Neuronal stem cell (in vitro differentiated cells): ENCODE results near the gene PTGES2.

Experiments used
- DNase-seq: peaks from one replicate; pipeline ENCODE4 v3.0.0-alpha.2; 2013; ENCODE audit warnings: low spot score
- H2AFZ ChIP-seq: one replicate; pipeline ENCODE4 v1.6.1; 2013; ENCODE audit warnings: mild to moderate bottlenecking, low read length, inconsistent platforms
- H2AK5ac ChIP-seq: 2 replicates; pipeline ENCODE4 v1.6.1; 2013; ENCODE audit warnings: low read depth, mild to moderate bottlenecking, inconsistent platforms, low read length, moderate library complexity, mixed read lengths
- H2BK120ac ChIP-seq: 2 replicates; pipeline ENCODE4 v1.6.1; 2013; ENCODE audit warnings: low read depth, mild to moderate bottlenecking, inconsistent platforms, low read length, moderate library complexity, mixed read lengths
- H2BK12ac ChIP-seq: one replicate; pipeline ENCODE4 v1.6.1; 2013; ENCODE audit warnings: low read length, inconsistent platforms
- H2BK15ac ChIP-seq: 2 replicates; pipeline ENCODE4 v1.6.1; 2013; ENCODE audit warnings: mild to moderate bottlenecking, low read length, inconsistent platforms, mixed read lengths
- H2BK5ac ChIP-seq: one replicate; pipeline ENCODE4 v1.6.1; 2013; ENCODE audit warnings: inconsistent platforms, mild to moderate bottlenecking, low read length, moderate library complexity
- H3K14ac ChIP-seq: one replicate; pipeline ENCODE4 v1.6.1; 2013; ENCODE audit warnings: low read length, inconsistent platforms
- H3K18ac ChIP-seq: 2 replicates; pipeline ENCODE4 v1.6.1; 2013; ENCODE audit warnings: low read length, inconsistent platforms
- H3K23ac ChIP-seq: 2 replicates; pipeline ENCODE4 v1.6.1; 2013; ENCODE audit warnings: low read depth, mild to moderate bottlenecking, mixed read lengths, low read length, inconsistent platforms; ENCODE audit not compliant: poor library complexity
- H3K27ac ChIP-seq: replicated peaks from 3 replicates; pipeline ENCODE4 v1.5.1; 2013; ENCODE audit warnings: low read length, inconsistent platforms
- H3K27me3 ChIP-seq, 3 experiments: 2 replicates each; pipeline ENCODE4 v1.6.1; 2013; ENCODE audit warnings: low read length in 3 of 3, mild to moderate bottlenecking in 2 of 3, inconsistent platforms in 1 of 3, low read depth in 1 of 3, mixed read lengths in 1 of 3, moderate library complexity in 1 of 3; ENCODE audit not compliant: control insufficient read depth in 3 of 3, insufficient read depth in 3 of 3
- H3K36me3 ChIP-seq, 2 donors: replicated peaks in 1 of 2; 2 replicates each; pipeline ENCODE4 v1.6.1; 2013; ENCODE audit warnings: low read length in 2 of 2; ENCODE audit not compliant: control insufficient read depth in 2 of 2, insufficient read depth in 2 of 2
- H3K4ac ChIP-seq: 2 replicates; pipeline ENCODE4 v1.6.1; 2013; ENCODE audit warnings: inconsistent platforms, mild to moderate bottlenecking, low read length, moderate library complexity
- H3K4me1 ChIP-seq, 2 donors: 1 replicate in 1 of 2; 2 replicates in 1 of 2; pipeline ENCODE4 v1.6.1; 2013; ENCODE audit warnings: low read length in 2 of 2, low read depth in 1 of 2; ENCODE audit not compliant: control insufficient read depth in 2 of 2, insufficient read depth in 1 of 2
- H3K4me2 ChIP-seq: one replicate; pipeline ENCODE4 v1.6.1; 2013; ENCODE audit warnings: mild to moderate bottlenecking, low read length, inconsistent platforms; ENCODE audit not compliant: insufficient read depth, poor library complexity, severe bottlenecking
- H3K4me3 ChIP-seq, 2 donors: 2 replicates each; pipeline ENCODE4 v1.5.1; 2013; ENCODE audit warnings: low read length in 2 of 2, mild to moderate bottlenecking in 2 of 2, inconsistent platforms in 1 of 2, moderate library complexity in 1 of 2
- H3K79me1 ChIP-seq: one replicate; pipeline ENCODE4 v1.6.1; 2013; ENCODE audit warnings: low read depth, mild to moderate bottlenecking, inconsistent platforms, low read length, moderate library complexity
- H3K9ac ChIP-seq: one replicate; pipeline ENCODE4 v1.6.1; 2013; ENCODE audit warnings: mild to moderate bottlenecking, low read depth, low read length, inconsistent platforms; ENCODE audit not compliant: poor library complexity
- H3K9me3 ChIP-seq, 2 donors: replicated peaks in 1 of 2; 2 replicates each; pipeline versions ENCODE3 to v1.6.1; 2013; ENCODE audit warnings: low read length in 2 of 2, mild to moderate bottlenecking in 2 of 2, inconsistent platforms in 1 of 2, low read depth in 1 of 2, mixed read lengths in 1 of 2, moderate library complexity in 1 of 2; ENCODE audit not compliant: control insufficient read depth in 2 of 2, insufficient read depth in 1 of 2
- H4K8ac ChIP-seq: one replicate; pipeline ENCODE4 v1.6.1; 2013; ENCODE audit warnings: low read depth, mild to moderate bottlenecking, inconsistent platforms, low read length, moderate library complexity
- H4K91ac ChIP-seq: one replicate; pipeline ENCODE4 v1.6.1; 2013; ENCODE audit warnings: low read length, low read depth, mild to moderate bottlenecking, inconsistent platforms; ENCODE audit not compliant: poor library complexity
- WGBS, 2 donors: extraction: QIAGEN DNeasy Blood & Tissue Kit; methylation state at CpG; one replicate each; pipeline ENCODE4 v1.1.7; 2013; ENCODE audit warnings: missing lambda C conversion rate in 2 of 2, mixed read lengths in 1 of 2; ENCODE audit not compliant: insufficient read length in 2 of 2, insufficient replicate concordance in 1 of 2; ENCODE audit errors: extremely low coverage in 2 of 2; 5-methylcytosine and 5-hydroxymethylcytosine counted together

PTGES2 gene

DNA sequence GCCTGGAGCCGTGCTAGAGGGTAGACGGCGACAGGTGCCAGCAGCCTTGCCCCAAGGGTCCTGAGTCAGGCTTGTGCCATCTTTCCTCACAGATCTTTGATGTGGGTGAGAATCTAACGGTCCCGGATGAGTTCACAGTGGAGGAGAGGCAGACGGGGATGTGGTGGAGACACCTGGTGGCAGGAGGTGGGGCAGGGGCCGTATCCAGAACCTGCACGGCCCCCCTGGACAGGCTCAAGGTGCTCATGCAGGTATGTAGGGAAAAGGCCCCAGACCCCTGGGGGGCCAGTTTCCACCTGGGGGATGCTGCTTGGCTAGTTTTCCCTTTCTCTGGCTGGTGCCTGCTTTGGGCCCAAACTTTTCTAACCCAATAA, 24.0 kb downstream of the PTGES2 start:
- H2AFZ ChIP-seq = no peak overlapping the region
- H3K4me1 ChIP-seq = peaks cover 12 to 17% of the 10 kb centered on the region in 2 donors
- no peak overlapping the region for H2BK120ac ChIP-seq
- no peak overlapping the region for H3K23ac ChIP-seq
- H4K8ac ChIP-seq = no peak overlapping the region
- H3K4me3 ChIP-seq = no peak overlapping the region
- no peak overlapping the region for H2BK15ac ChIP-seq
- peaks cover 11% of the 10 kb centered on the region for H3K79me1 ChIP-seq
- no peaks in the 10 kb centered on the region for H3K27me3 ChIP-seq
- peak overlapping the region; percentile 12 for H3K9ac ChIP-seq
- no peak overlapping the region for H2AK5ac ChIP-seq
- WGBS, 2 donors = no CpG with 5 or more reads among the region's 8 CpGs
- no peak overlapping the region for H3K14ac ChIP-seq
- no peak overlapping the region for H2BK5ac ChIP-seq
- H3K4ac ChIP-seq = no peak overlapping the region
- no peak overlapping the region for H2BK12ac ChIP-seq
- no peak overlapping the region for H3K4me2 ChIP-seq
- no peak for DNase-seq
- peaks cover 0 to 1% of the 10 kb centered on the region in 2 donors for H3K9me3 ChIP-seq
- no peak overlapping the region for H4K91ac ChIP-seq
- H3K36me3 ChIP-seq = peaks cover 63 to 79% of the 10 kb centered on the region in 2 donors
- no peak overlapping the region for H3K27ac ChIP-seq
- no peak overlapping the region for H3K18ac ChIP-seq

DNA sequence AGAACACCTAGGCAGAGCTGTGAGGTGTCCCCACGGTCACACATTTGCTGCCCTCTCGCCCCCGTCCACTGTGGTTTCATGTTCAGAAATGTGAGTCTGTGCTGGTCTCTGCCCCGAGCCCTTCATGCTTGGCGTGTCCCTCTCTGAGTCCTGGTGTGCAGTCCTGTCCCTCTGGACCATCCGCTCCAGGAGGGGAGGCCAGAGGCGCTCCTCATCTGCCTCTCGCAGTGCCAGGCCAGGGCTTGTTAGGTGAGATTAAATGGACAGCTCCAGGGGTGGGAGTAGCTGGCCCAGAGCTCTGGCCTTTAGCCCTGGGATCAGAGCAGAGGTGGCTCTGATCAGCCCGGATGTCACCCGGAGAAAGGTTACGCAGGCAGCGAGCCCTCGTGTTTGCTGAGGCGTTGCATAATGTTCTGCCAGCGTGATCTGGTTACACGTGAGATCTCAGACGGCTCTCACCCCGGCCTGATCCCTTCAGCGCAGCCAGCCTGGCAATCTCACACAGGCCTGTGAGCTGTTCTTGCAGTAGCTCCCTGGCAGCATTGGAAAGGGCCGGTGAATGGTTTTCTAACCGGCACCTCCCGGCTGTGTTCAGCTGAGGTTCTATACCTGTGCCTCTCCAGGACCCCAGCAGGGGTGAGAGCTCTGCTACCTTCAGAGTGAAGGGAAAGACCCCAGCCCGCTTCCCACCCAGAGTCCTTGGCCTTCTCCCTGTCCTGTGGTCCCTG, 24.5 kb downstream of the PTGES2 start:
- H3K9me3 ChIP-seq = peaks cover 0 to 1% of the 10 kb centered on the region in 2 donors
- peaks cover 59 to 74% of the 10 kb centered on the region in 2 donors for H3K36me3 ChIP-seq
- no peak overlapping the region for H2BK15ac ChIP-seq
- WGBS, 2 donors = no CpG with 5 or more reads among the region's 23 CpGs
- no peak overlapping the region for H4K8ac ChIP-seq
- H2AK5ac ChIP-seq = no peak overlapping the region
- peaks cover 11% of the 10 kb centered on the region for H3K79me1 ChIP-seq
- peak overlapping the region; percentile 12 for H3K9ac ChIP-seq
- H3K27ac ChIP-seq = no peak overlapping the region
- H3K4me2 ChIP-seq = no peak overlapping the region
- H3K4ac ChIP-seq = no peak overlapping the region
- peak overlapping the region; percentile 50 for H3K14ac ChIP-seq
- H2BK12ac ChIP-seq = no peak overlapping the region
- no peak overlapping the region for H3K18ac ChIP-seq
- H3K4me1 ChIP-seq = peaks cover 12 to 17% of the 10 kb centered on the region in 2 donors
- no peak overlapping the region for H2BK120ac ChIP-seq
- DNase-seq = no peak
- no peak overlapping the region for H3K4me3 ChIP-seq
- no peak overlapping the region for H2BK5ac ChIP-seq
- H2AFZ ChIP-seq = no peak overlapping the region
- no peak overlapping the region for H3K23ac ChIP-seq
- no peak overlapping the region for H4K91ac ChIP-seq
- H3K27me3 ChIP-seq = no peaks in the 10 kb centered on the region

DNA sequence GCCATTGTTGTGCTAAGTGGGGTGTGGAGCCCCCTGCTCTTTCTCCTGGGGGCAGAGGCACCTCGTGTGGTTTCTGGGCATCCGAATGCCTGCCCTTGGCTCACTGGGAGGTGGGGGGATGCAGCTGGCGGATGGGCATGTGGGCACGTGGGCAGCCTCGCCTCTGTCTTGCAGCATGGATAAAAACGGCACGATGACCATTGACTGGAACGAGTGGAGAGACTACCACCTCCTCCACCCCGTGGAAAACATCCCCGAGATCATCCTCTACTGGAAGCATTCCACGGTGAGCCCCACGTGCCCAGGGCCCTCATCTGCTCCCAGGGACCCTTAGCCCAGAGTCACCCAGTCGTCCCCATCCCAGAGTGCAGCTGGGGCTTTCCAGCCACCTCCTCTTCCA, 25.3 kb downstream of the PTGES2 start:
- Histone ChIP-seq H2BK12ac (no peak overlapping the region), H2BK5ac (no peak overlapping the region), H3K9me3 (peaks cover 0 to 1% of the 10 kb centered on the region in 2 donors), H4K8ac (no peak overlapping the region), H3K27ac (no peak overlapping the region), H3K27me3 (no peaks in the 10 kb centered on the region), H3K4me2 (no peak overlapping the region), H2BK120ac (no peak overlapping the region), H2AK5ac (no peak overlapping the region), H4K91ac (no peak overlapping the region), H3K4me1 (peaks cover 18 to 23% of the 10 kb centered on the region in 2 donors), H3K4ac (no peak overlapping the region), H3K36me3 (peaks cover 51 to 65% of the 10 kb centered on the region in 2 donors), H3K4me3 (no peak overlapping the region), H3K23ac (no peak overlapping the region), H2AFZ (no peak overlapping the region), H3K14ac (peak overlapping the region; percentile 50), H3K9ac (no peak overlapping the region), H3K18ac (no peak overlapping the region), H2BK15ac (no peak overlapping the region), H3K79me1 (peaks cover 11% of the 10 kb centered on the region)
- DNase-seq = no peak
- no CpG with 5 or more reads among the region's 13 CpGs for WGBS, 2 donors

DNA sequence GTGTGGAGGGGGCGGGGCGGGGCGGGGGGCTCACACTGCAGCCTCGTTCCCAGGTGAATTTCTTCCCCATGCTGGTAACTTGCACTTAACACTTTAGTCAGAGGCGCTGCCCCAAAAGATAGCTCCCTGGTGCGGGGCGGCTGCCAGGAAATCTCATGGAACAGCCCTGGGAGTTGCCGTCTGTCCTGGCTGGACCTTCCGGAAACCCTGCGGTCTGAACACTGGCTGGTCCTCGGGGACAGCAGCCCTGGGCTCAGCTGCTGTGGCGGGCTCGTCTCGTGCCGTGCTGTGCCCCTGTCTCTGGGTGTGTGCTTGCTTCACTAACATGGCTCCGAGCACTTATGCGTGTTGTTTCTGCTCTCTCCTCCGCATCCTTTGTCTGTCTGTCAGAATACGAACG, 25.8 kb downstream of the PTGES2 start:
- Histone ChIP-seq H2AK5ac (no peak overlapping the region), H3K23ac (no peak overlapping the region), H2AFZ (no peak overlapping the region), H3K4ac (no peak overlapping the region), H2BK5ac (no peak overlapping the region), H4K8ac (no peak overlapping the region), H3K18ac (no peak overlapping the region), H2BK15ac (no peak overlapping the region), H2BK12ac (no peak overlapping the region), H3K4me3 (no peak overlapping the region), H3K9ac (no peak overlapping the region), H4K91ac (no peak overlapping the region), H3K14ac (no peak overlapping the region), H3K79me1 (peaks cover 11% of the 10 kb centered on the region), H3K4me2 (no peak overlapping the region), H2BK120ac (no peak overlapping the region), H3K9me3 (peaks cover 0 to 1% of the 10 kb centered on the region in 2 donors), H3K27me3 (no peaks in the 10 kb centered on the region), H3K27ac (no peak overlapping the region), H3K4me1 (peaks cover 21 to 23% of the 10 kb centered on the region in 2 donors), H3K36me3 (peaks cover 46 to 60% of the 10 kb centered on the region in 2 donors)
- WGBS, 2 donors = no CpG with 5 or more reads among the region's 20 CpGs
- DNase-seq = no peak
